ENCODE measurements around the gene APCS.

APCS gene

DNA sequence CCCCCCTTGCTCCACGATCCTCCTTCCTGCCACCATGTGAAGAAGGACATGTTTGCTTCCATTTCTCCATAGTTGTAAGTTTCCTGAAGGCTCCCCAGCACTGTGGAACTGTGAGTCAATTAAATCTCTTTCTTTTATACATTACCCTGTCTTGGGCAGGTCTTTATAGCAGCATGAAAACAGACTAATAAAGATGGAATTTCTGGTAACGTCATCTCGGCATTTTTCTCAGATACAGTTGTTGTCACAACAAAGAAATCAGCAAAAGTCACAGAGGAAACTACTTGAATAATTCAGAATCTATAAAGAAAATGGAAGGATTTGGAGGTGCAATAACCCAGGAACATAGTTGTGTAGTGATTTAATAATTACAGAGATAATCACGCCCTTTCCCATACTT is 4.4 kb downstream of the APCS start:
- H3K4me1 ChIP-seq (ENCODE audit: control insufficient read depth, insufficient read depth, low read length), result no peaks in the 10 kb centered on the region
- no peaks in the 10 kb centered on the region for H3K27me3 ChIP-seq (ENCODE audit: control insufficient read depth, insufficient read depth, low read length)
- H3K9ac ChIP-seq (ENCODE audit: low read depth, low read length), result no peak overlapping the region

DNA sequence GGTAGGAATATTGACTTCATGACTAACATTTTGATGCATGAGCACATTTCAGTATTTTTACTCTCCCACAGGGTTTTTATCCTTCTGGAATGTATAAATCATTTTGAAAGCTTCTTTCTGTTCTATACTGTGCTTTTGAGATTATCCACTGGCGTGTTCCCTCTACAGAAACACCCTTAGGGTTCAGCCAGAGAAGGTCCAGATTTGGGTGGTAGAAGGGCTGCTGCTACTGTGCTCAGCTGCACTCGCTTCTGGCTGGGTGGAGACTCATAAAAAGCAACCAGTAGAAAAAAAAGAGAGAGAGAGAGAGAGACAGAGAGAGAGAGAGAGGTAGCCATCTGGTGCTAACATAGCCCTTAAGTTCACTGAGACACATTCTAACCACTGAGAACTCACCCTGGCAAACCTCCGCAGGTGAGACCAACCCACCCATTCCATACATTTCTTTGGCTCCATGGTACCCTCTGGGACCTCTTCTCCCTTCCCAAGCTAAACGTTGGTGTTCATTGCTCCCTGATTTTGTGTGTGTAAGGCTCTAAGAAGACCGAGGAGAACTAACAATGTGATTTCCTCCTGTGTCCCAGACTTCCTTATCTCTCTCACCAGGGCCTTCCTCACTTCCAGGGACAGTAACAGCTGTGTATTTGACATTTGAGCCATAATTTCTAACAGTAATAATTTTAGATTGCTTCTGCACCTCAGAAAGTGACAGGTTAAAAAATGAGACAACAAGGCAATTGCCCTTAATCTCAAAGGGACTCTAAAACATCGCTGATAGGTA is 7.2 kb downstream of the APCS start:
- Histone ChIP-seq H3K4me1 (ENCODE audit: control insufficient read depth, insufficient read depth, low read length) (no peaks in the 10 kb centered on the region), H3K36me3 (ENCODE audit: control insufficient read depth, insufficient read depth, low read length) (no peaks in the 10 kb centered on the region), H3K9me3 (ENCODE audit: control insufficient read depth, insufficient read depth, low read length) (no peaks in the 10 kb centered on the region), H3K27me3 (ENCODE audit: control insufficient read depth, insufficient read depth, low read length) (no peaks in the 10 kb centered on the region), H3K4me3 (ENCODE audit: low read depth, low read length) (no peak overlapping the region), H3K9ac (ENCODE audit: low read depth, low read length) (no peak overlapping the region)

More for the DNA sequence above, 4.4 kb downstream of the APCS start:
- no peak overlapping the region for H3K4me3 ChIP-seq (ENCODE audit: low read depth, low read length)
- no peaks in the 10 kb centered on the region for H3K9me3 ChIP-seq (ENCODE audit: control insufficient read depth, insufficient read depth, low read length)
- no peaks in the 10 kb centered on the region for H3K36me3 ChIP-seq (ENCODE audit: control insufficient read depth, insufficient read depth, low read length)

- Histone ChIP-seq H3K4me3 (ENCODE audit: low read depth, low read length) (no peak overlapping the region), H3K9me3 (ENCODE audit: control insufficient read depth, insufficient read depth, low read length) (peaks cover 4% of the 10 kb centered on the region), H3K27me3 (ENCODE audit: control insufficient read depth, insufficient read depth, low read length) (no peaks in the 10 kb centered on the region), H3K9ac (ENCODE audit: low read depth, low read length) (no peak overlapping the region), H3K4me1 (ENCODE audit: control insufficient read depth, insufficient read depth, low read length) (no peaks in the 10 kb centered on the region), H3K36me3 (ENCODE audit: control insufficient read depth, insufficient read depth, low read length) (no peaks in the 10 kb centered on the region)
Observed at GRCh38 chr1:159598196-159598595, 10.6 kb downstream of the APCS start.

DNA sequence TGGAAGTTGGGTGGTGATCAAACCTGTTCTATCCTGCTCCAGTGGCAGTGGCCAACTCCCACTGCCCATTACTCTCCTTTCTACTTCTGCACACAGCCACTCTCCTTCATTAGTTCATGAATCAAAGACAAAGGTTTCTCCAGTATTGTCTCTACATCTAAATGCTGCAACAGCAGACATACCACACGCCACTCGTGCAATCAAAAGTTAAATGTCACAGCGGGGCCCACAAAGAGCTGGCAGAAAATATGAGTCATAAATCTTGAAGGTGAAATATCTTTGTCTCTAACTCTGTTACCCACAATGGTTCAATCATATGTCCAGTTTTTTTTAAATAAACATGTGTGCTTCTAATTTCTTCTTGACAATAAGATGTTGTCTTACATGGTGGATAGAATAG is 13.3 kb downstream of the APCS start:
- no peaks in the 10 kb centered on the region for H3K27me3 ChIP-seq (ENCODE audit: control insufficient read depth, insufficient read depth, low read length)
- peaks cover 4% of the 10 kb centered on the region for H3K9me3 ChIP-seq (ENCODE audit: control insufficient read depth, insufficient read depth, low read length)

GRCh38 chr1:159602501-159602999 is 14.9 kb downstream of the APCS start:
- no peaks in the 10 kb centered on the region for H3K4me1 ChIP-seq (ENCODE audit: control insufficient read depth, insufficient read depth, low read length)
- no peaks in the 10 kb centered on the region for H3K27me3 ChIP-seq (ENCODE audit: control insufficient read depth, insufficient read depth, low read length)
- peaks cover 4% of the 10 kb centered on the region for H3K9me3 ChIP-seq (ENCODE audit: control insufficient read depth, insufficient read depth, low read length)
- H3K4me3 ChIP-seq (ENCODE audit: low read depth, low read length), result no peak overlapping the region
- H3K9ac ChIP-seq (ENCODE audit: low read depth, low read length), result no peak overlapping the region
- H3K36me3 ChIP-seq (ENCODE audit: control insufficient read depth, insufficient read depth, low read length), result no peaks in the 10 kb centered on the region

More for the DNA sequence above, 13.3 kb downstream of the APCS start:
- H3K4me1 ChIP-seq (ENCODE audit: control insufficient read depth, insufficient read depth, low read length), result no peaks in the 10 kb centered on the region
- H3K9ac ChIP-seq (ENCODE audit: low read depth, low read length), result no peak overlapping the region
- no peak overlapping the region for H3K4me3 ChIP-seq (ENCODE audit: low read depth, low read length)
- H3K36me3 ChIP-seq (ENCODE audit: control insufficient read depth, insufficient read depth, low read length), result no peaks in the 10 kb centered on the region

GRCh38 chr1:159612211-159612885 is 24.7 kb downstream of the APCS start:
- Histone ChIP-seq H3K36me3 (ENCODE audit: control insufficient read depth, insufficient read depth, low read length) (no peaks in the 10 kb centered on the region), H3K27me3 (ENCODE audit: control insufficient read depth, insufficient read depth, low read length) (no peaks in the 10 kb centered on the region), H3K9ac (ENCODE audit: low read depth, low read length) (no peak overlapping the region), H3K4me1 (ENCODE audit: control insufficient read depth, insufficient read depth, low read length) (no peaks in the 10 kb centered on the region), H3K4me3 (ENCODE audit: low read depth, low read length) (no peak overlapping the region), H3K9me3 (ENCODE audit: control insufficient read depth, insufficient read depth, low read length) (no peaks in the 10 kb centered on the region)

DNA sequence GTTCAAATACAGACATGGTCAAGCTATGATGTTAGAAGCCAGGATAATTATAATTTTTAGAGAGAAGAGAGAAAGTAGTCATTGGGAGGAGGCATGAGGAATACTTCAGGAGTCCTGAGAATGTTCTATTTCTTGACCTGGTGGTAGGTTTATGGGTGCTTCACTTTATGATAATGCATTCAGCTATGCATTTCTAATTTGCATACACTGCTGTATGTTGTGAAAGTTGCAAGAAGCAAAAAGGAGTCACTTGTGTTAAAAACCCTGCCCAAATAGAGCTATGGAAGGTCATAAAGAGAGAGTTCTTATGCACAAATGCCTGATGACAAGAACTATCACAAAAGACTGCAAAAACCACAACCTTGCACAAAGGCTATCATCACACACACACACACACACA is 45.3 kb downstream of the APCS start:
- Histone ChIP-seq H3K27me3 (ENCODE audit: control insufficient read depth, insufficient read depth, low read length) (no peaks in the 10 kb centered on the region), H3K9ac (ENCODE audit: low read depth, low read length) (no peak overlapping the region), H3K4me1 (ENCODE audit: control insufficient read depth, insufficient read depth, low read length) (no peaks in the 10 kb centered on the region), H3K4me3 (ENCODE audit: low read depth, low read length) (no peak overlapping the region), H3K9me3 (ENCODE audit: control insufficient read depth, insufficient read depth, low read length) (no peaks in the 10 kb centered on the region), H3K36me3 (ENCODE audit: control insufficient read depth, insufficient read depth, low read length) (no peaks in the 10 kb centered on the region)
